Liver (tissue), 9 donors: ENCODE measurements around the gene IRAK3. TPM values are rescaled to one million over a fixed set of nuclear protein-coding genes. Genes with fewer than 3 reads are reported as not detected.

Experiments used
- DNase-seq: peaks from one replicate; pipeline ENCODE4 v3.0.0-alpha.2; 2017; ENCODE audit warnings: low spot score
- H3K27ac ChIP-seq, 2 donors: one replicate each; pipeline ENCODE4 v1.7.0; 2013; ENCODE audit warnings: inconsistent platforms in 2 of 2, low read length in 2 of 2, control low read depth in 1 of 2, low read depth in 1 of 2, mild to moderate bottlenecking in 1 of 2
- H3K27me3 ChIP-seq, 4 donors: one replicate each; pipeline versions ENCODE4 v1.6.1 to v1.7.0; 2013; ENCODE audit warnings: low read length in 3 of 4, inconsistent platforms in 1 of 4, mild to moderate bottlenecking in 1 of 4, moderate library complexity in 1 of 4; ENCODE audit not compliant: control insufficient read depth in 4 of 4, insufficient read depth in 4 of 4
- H3K36me3 ChIP-seq, 4 donors: one replicate each; pipeline versions ENCODE4 v1.6.1 to v1.7.0; 2013; ENCODE audit warnings: low read length in 3 of 4, mild to moderate bottlenecking in 3 of 4, low read depth in 1 of 4, moderate library complexity in 1 of 4; ENCODE audit not compliant: control insufficient read depth in 4 of 4, insufficient read depth in 3 of 4
- H3K4me1 ChIP-seq, 4 donors: one replicate each; pipeline versions ENCODE4 v1.6.1 to v1.7.0; 2013; ENCODE audit warnings: low read length in 3 of 4, mild to moderate bottlenecking in 3 of 4, moderate library complexity in 1 of 4; ENCODE audit not compliant: control insufficient read depth in 4 of 4, insufficient read depth in 4 of 4
- H3K4me3 ChIP-seq, 3 donors: one replicate each; pipeline versions ENCODE4 v1.6.1 to v1.7.0; 2013; ENCODE audit warnings: low read length in 3 of 3, control low read depth in 1 of 3, low read depth in 1 of 3, mild to moderate bottlenecking in 1 of 3
- H3K9ac ChIP-seq, 2 donors: one replicate each; pipeline ENCODE4 v1.7.0; 2013; ENCODE audit warnings: low read length in 2 of 2, mild to moderate bottlenecking in 2 of 2, moderate library complexity in 2 of 2, control low read depth in 1 of 2, low read depth in 1 of 2
- H3K9me3 ChIP-seq, 4 donors: one replicate each; pipeline versions ENCODE4 v1.6.1 to v1.7.0; 2013; ENCODE audit warnings: low read length in 3 of 4; ENCODE audit not compliant: control insufficient read depth in 4 of 4
- ATF3 ChIP-seq: IDR thresholded peaks from 2 replicates; pipeline ENCODE4 v1.6.1; 2016; ENCODE audit warnings: antibody characterized with exemption
- CTCF ChIP-seq: fragments of 150-350 bp; IDR thresholded peaks from 2 replicates; pipeline ENCODE4 v1.5.1; 2017; ENCODE audit warnings: improper control_type of control experiment, low read depth, low read length; ENCODE audit not compliant: missing input control
- EGR1 ChIP-seq, 2 donors: IDR thresholded peaks; 2 replicates each; pipeline ENCODE4 v1.6.1; 2016 to 2018; ENCODE audit warnings: antibody characterized with exemption in 2 of 2, low read depth in 2 of 2
- FOXA1 ChIP-seq: IDR thresholded peaks from 2 replicates; pipeline ENCODE4 v1.6.1; 2016; ENCODE audit warnings: antibody characterized with exemption
- FOXA2 ChIP-seq: IDR thresholded peaks from 2 replicates; pipeline ENCODE4 v1.6.1; 2016; ENCODE audit warnings: antibody characterized with exemption
- GABPA ChIP-seq, 2 donors: IDR thresholded peaks in 1 of 2; conservative IDR thresholded peaks in 1 of 2; 2 replicates each; pipeline ENCODE4 v1.6.1; 2016; ENCODE audit warnings: antibody characterized with exemption in 2 of 2, mild to moderate bottlenecking in 1 of 2, moderate library complexity in 1 of 2
- HNF4A ChIP-seq, 2 donors: conservative IDR thresholded peaks; 2 replicates each; pipeline ENCODE4 v1.6.1; 2016; ENCODE audit warnings: antibody characterized with exemption in 2 of 2, mild to moderate bottlenecking in 2 of 2
- HNF4G ChIP-seq: IDR thresholded peaks from 2 replicates; pipeline ENCODE4 v1.6.1; 2016; ENCODE audit warnings: antibody characterized with exemption
- JUND ChIP-seq, 2 donors: IDR thresholded peaks; 2 replicates each; pipeline ENCODE4 v1.6.1; 2016; ENCODE audit warnings: antibody characterized with exemption in 2 of 2
- MAX ChIP-seq: IDR thresholded peaks from 2 replicates; pipeline ENCODE4 v1.6.1; 2016; ENCODE audit warnings: antibody characterized with exemption
- NR2F2 ChIP-seq: IDR thresholded peaks from 2 replicates; pipeline ENCODE4 v1.6.1; 2016; ENCODE audit warnings: antibody characterized with exemption
- RAD21 ChIP-seq, 2 donors: IDR thresholded peaks; 2 replicates each; pipeline ENCODE4 v1.6.1; 2016; ENCODE audit warnings: antibody characterized with exemption in 2 of 2, mild to moderate bottlenecking in 2 of 2
- REST ChIP-seq: IDR thresholded peaks from 2 replicates; pipeline ENCODE4 v1.6.1; 2016; ENCODE audit warnings: antibody characterized with exemption, mild to moderate bottlenecking
- RXRA ChIP-seq, 2 donors: IDR thresholded peaks; 2 replicates each; pipeline ENCODE4 v1.6.1; 2017 to 2018; ENCODE audit warnings: antibody characterized with exemption in 2 of 2, mild to moderate bottlenecking in 1 of 2
- SP1 ChIP-seq: IDR thresholded peaks from 2 replicates; pipeline ENCODE4 v1.6.1; 2018; ENCODE audit warnings: antibody characterized with exemption, mild to moderate bottlenecking
- TAF1 ChIP-seq: conservative IDR thresholded peaks from 2 replicates; pipeline ENCODE4 v1.6.1; 2016; ENCODE audit warnings: antibody characterized with exemption, mild to moderate bottlenecking
- YY1 ChIP-seq: IDR thresholded peaks from 2 replicates; pipeline ENCODE4 v1.6.1; 2016; ENCODE audit warnings: antibody characterized with exemption, mild to moderate bottlenecking
- ZBTB33 ChIP-seq: IDR thresholded peaks from 2 replicates; pipeline ENCODE4 v1.6.1; 2016; ENCODE audit warnings: antibody characterized with exemption
- WGBS: extraction: QIAGEN DNeasy Blood & Tissue Kit; methylation state at CpG from one replicate; pipeline ENCODE4 v1.1.7; 2013; 5-methylcytosine and 5-hydroxymethylcytosine counted together
- polyA plus RNA-seq, 2 donors: library from polyadenylated mRNA; stranded (reverse) in 1 of 2; unstranded in 1 of 2; fragments of 200-250 nt in 1 of 2; fragments of >200 nt in 1 of 2; fragmentation: Nextera tagmentation in 1 of 2; extraction: Ambion mirVana in 1 of 2; gene quantifications; one replicate each; pipeline versions ENCODE4 v1.2.1 to v1.2.3, GENCODE V29; 2013 to 2015
- total RNA-seq, 2 donors: library from RNA; depleted of rRNA; stranded (reverse); fragments of >200 nt; gene quantifications; one replicate each; pipeline ENCODE4 v1.2.3, GENCODE V29; 2014
- donor health status: healthy.
- donor health status: healthy.
- donor health status: healthy.
- donor health status: healthy.
- donor health status: healthy.

The IRAK3 gene
- total and polyA plus RNA-seq, 4 donors, result 1.1 to 8.6 (median 3.5) TPM

GRCh38 chr12:66189486-66189843 lies 451 bp downstream of the IRAK3 start:
- DNase-seq, result peak; percentile 40
- Histone ChIP-seq H3K27ac (peak overlapping the region; percentile 39 to 42), H3K36me3 (no peaks in the 10 kb centered on the region), H3K9ac (peak overlapping the region in 1 of 2 donors; percentile 12), H3K9me3 (peaks cover 0 to 2% (median 0%) of the 10 kb centered on the region in 4 donors), H3K4me3 (peak overlapping the region in 2 of 3 donors; percentile 35 to 54), H3K27me3 (peaks cover 0 to 5% (median 0%) of the 10 kb centered on the region in 4 donors), H3K4me1 (peaks cover 0 to 3% (median 1%) of the 10 kb centered on the region in 4 donors)
- TF ChIP-seq JUND (IDR thresholded peaks at IDR 0.05) (no peak), FOXA1 (no peak), ZBTB33 (no peak), EGR1 (IDR thresholded peaks at IDR 0.05; ENCODE audit: low read depth in 2 of 2) (no peak), NR2F2 (no peak), RAD21 (IDR thresholded peaks at IDR 0.05) (no peak), RXRA (IDR thresholded peaks at IDR 0.05) (no peak), HNF4G (no peak), MAX (no peak), ATF3 (no peak), TAF1 (no peak), CTCF (no peak), FOXA2 (no peak), HNF4A (conservative IDR thresholded peaks at IDR 0.05) (no peak), SP1 (no peak), REST (no peak), YY1 (no peak), GABPA (IDR thresholded peaks at IDR 0.05 in 1 of 2, conservative IDR thresholded peaks at IDR 0.05 in 1 of 2) (no peak)
- WGBS, result 19% methylated on average over 18 of the region's 18 CpGs
